Suprapubic skin (tissue), 4 donors: Measurements from ENCODE around the gene MBP. TPM values are rescaled to one million over a fixed set of nuclear protein-coding genes. Genes with fewer than 3 reads are reported as not detected.
A peak's percentile ranks its signal among the peaks of the same experiment; 100 is the strongest.

ENCODE experiments used
- DNase-seq, 2 donors: peaks; one replicate each; pipeline ENCODE4 v3.0.0-alpha.2; 2019; ENCODE audit warnings: low spot score in 2 of 2
- H3K27ac ChIP-seq: fragments of 200-600 bp; sonication (generic); one replicate; pipeline ENCODE4 v1.5.1; 2019
- H3K27me3 ChIP-seq: fragments of 200-600 bp; sonication (generic); one replicate; pipeline ENCODE4 v1.5.1; 2019
- H3K36me3 ChIP-seq: fragments of 200-600 bp; sonication (generic); one replicate; pipeline ENCODE4 v1.5.1; 2019
- H3K4me1 ChIP-seq: fragments of 200-600 bp; sonication (generic); one replicate; pipeline ENCODE4 v1.5.1; 2019
- H3K4me3 ChIP-seq: fragments of 200-600 bp; sonication (generic); one replicate; pipeline ENCODE4 v1.5.1; 2019; ENCODE audit warnings: mild to moderate bottlenecking
- H3K9me3 ChIP-seq: fragments of 200-600 bp; sonication (generic); one replicate; pipeline ENCODE4 v1.5.1; 2019
- EP300 ChIP-seq: sonication (generic); formaldehyde crosslinking; IDR thresholded peaks from one replicate; pipeline ENCODE4 v1.6.1; 2017; ENCODE audit warnings: antibody characterized with exemption
- POLR2A ChIP-seq, 2 donors: fragments of 450-650 bp; IDR thresholded peaks; one replicate each; pipeline ENCODE4 v1.6.1; 2017; ENCODE audit warnings: antibody characterized with exemption in 2 of 2, mild to moderate bottlenecking in 2 of 2, moderate library complexity in 2 of 2
- POLR2AphosphoS5 ChIP-seq, 3 donors: sonication (generic); formaldehyde crosslinking; IDR thresholded peaks; one replicate each; pipeline ENCODE4 v1.6.1; 2017; ENCODE audit warnings: antibody characterized with exemption in 3 of 3
- WGBS: methylation state at CpG from one replicate; pipeline ENCODE4 v1.1.5; 2018; 5-methylcytosine and 5-hydroxymethylcytosine counted together
- total RNA-seq, 4 donors: library from RNA; depleted of rRNA; stranded (reverse); fragments of >200 nt; gene quantifications; one replicate each; pipeline ENCODE4 v1.1.0, GENCODE V29; 2016
- TF ChIP-seq, protein P1 (sequence below), 2 donors: fragments of 200-600 bp in 1 of 2; fragments of 450-650 bp in 1 of 2; sonication (generic) in 1 of 2; IDR thresholded peaks; one replicate each; pipeline ENCODE4 v1.5.1; 2016 to 2019; ENCODE audit warnings: antibody characterized with exemption in 2 of 2, mild to moderate bottlenecking in 1 of 2, moderate library complexity in 1 of 2

MBP gene
- total RNA-seq, 4 donors from 2014 or later = 37.0 to 100 (median 69.3) TPM

DNA sequence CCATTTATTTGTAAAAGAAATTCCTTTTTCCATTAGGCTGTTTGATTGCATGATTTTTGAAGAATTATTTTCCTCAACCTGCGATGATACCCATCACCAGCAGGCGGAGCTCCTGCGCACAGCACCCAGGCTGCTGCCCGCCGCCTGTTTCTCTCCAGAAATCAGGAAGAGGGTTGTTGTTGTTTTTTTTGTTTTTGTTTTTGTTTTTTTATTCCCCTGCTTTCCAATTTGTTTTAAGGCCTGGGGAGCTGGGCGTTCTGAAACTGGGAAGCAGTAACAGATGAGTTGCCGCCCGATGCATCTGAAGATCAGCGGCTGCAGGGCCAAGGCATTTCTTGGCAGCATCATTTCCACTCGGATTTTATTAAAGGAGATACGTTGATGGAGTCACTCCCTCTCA, 132.1 kb downstream of the MBP start:
- H3K27ac ChIP-seq = no peak overlapping the region
- no peaks in the 10 kb centered on the region for H3K27me3 ChIP-seq
- TF ChIP-seq POLR2AphosphoS5 (IDR thresholded peaks at IDR 0.05) (no peak), POLR2A (IDR thresholded peaks at IDR 0.05) (no peak), EP300 (no peak)
- TF ChIP-seq, protein P1, sequence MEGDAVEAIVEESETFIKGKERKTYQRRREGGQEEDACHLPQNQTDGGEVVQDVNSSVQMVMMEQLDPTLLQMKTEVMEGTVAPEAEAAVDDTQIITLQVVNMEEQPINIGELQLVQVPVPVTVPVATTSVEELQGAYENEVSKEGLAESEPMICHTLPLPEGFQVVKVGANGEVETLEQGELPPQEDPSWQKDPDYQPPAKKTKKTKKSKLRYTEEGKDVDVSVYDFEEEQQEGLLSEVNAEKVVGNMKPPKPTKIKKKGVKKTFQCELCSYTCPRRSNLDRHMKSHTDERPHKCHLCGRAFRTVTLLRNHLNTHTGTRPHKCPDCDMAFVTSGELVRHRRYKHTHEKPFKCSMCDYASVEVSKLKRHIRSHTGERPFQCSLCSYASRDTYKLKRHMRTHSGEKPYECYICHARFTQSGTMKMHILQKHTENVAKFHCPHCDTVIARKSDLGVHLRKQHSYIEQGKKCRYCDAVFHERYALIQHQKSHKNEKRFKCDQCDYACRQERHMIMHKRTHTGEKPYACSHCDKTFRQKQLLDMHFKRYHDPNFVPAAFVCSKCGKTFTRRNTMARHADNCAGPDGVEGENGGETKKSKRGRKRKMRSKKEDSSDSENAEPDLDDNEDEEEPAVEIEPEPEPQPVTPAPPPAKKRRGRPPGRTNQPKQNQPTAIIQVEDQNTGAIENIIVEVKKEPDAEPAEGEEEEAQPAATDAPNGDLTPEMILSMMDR (IDR thresholded peaks at IDR 0.05) = peak; percentile 87 to 98
- peak in 1 of 2 donors; percentile 78 for DNase-seq
- peak overlapping the region; percentile 20 for H3K4me3 ChIP-seq
- H3K36me3 ChIP-seq = peaks cover under 1% of the 10 kb centered on the region
- H3K4me1 ChIP-seq = peaks cover 10% of the 10 kb centered on the region
- WGBS = 14% methylated on average over 11 of the region's 11 CpGs
- H3K9me3 ChIP-seq = no peaks in the 10 kb centered on the region

DNA sequence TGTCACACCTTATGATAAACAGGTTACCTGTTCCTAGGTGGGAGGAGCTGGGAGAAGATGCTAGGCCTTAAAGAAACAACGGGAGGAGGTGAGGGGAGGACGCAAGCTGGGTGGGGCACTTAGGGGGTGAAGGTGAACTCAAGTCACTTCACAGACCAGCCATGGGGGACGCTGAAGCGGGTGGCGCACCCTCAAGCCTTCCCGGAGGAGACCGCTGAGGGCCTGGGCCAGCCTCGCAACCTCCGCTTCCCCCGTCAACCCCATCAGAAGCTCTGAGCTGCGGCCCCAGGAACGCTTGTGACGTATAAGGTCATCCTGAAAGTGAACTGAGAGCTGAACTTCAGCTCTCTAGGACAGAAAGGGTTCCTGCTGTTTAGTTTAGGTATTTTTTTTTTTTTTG, 133.5 kb downstream of the MBP start:
- H3K4me1 ChIP-seq = peaks cover 10% of the 10 kb centered on the region
- WGBS = 86% methylated on average over 13 of the region's 13 CpGs
- DNase-seq = peak in 1 of 2 donors; percentile 69
- H3K36me3 ChIP-seq = no peaks in the 10 kb centered on the region
- no peak overlapping the region for H3K27ac ChIP-seq
- no peak overlapping the region for H3K4me3 ChIP-seq
- TF ChIP-seq, protein P1 (IDR thresholded peaks at IDR 0.05) = no peak
- TF ChIP-seq POLR2A (IDR thresholded peaks at IDR 0.05) = no peak
- H3K27me3 ChIP-seq = no peaks in the 10 kb centered on the region
- H3K9me3 ChIP-seq = no peaks in the 10 kb centered on the region

DNA sequence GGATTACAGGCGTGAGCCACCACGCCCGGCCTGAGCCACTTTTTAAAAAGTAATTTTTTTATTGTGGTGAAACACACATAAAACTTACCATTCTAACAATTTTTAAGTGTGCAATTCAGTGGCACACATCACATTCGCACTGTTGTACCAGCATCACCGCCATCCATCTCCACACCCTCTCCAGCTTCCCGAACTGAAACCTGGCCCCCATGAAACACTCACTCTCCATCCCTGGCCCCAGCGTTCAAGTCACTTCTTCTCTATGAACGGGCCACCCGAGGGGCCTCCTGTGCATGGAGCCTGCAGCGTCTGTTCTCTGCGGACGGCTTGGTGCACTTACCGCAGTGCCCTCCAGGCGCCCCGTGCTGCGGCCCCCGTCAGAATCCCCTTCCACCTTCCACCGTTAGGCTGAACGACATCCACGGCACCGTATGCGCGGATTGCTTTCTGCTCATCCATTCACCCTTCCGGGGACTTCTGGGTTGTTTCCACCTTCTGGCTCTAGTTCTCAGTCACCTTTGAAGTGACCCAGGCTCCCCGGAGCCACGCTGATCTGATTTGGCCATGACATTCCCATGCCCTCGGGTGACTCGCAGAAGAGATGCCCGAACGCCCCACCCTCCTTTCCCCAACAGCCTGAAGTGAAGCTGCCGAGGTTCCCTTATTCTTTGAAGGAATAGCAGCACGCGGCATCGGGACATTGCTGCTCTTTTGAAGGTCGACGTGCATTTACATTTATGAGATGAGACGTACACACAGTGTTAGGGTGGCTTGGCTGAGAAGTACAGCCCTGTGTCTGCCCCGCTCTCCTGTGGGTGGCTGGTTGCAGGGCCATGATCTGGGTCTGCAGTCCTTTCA, 134.4 kb downstream of the MBP start:
- DNase-seq = peak in 1 of 2 donors; percentile 64
- TF ChIP-seq POLR2AphosphoS5 (IDR thresholded peaks at IDR 0.05) = no peak
- TF ChIP-seq EP300 = no peak
- TF ChIP-seq, protein P1 (IDR thresholded peaks at IDR 0.05) = no peak
- no peak for TF ChIP-seq POLR2A (IDR thresholded peaks at IDR 0.05)
- no peak overlapping the region for H3K4me3 ChIP-seq
- H3K36me3 ChIP-seq = no peaks in the 10 kb centered on the region
- H3K9me3 ChIP-seq = no peaks in the 10 kb centered on the region
- H3K27ac ChIP-seq = no peak overlapping the region
- 91% methylated on average over 38 of the region's 38 CpGs for WGBS
- H3K27me3 ChIP-seq = no peaks in the 10 kb centered on the region
- H3K4me1 ChIP-seq = peaks cover 10% of the 10 kb centered on the region

DNA sequence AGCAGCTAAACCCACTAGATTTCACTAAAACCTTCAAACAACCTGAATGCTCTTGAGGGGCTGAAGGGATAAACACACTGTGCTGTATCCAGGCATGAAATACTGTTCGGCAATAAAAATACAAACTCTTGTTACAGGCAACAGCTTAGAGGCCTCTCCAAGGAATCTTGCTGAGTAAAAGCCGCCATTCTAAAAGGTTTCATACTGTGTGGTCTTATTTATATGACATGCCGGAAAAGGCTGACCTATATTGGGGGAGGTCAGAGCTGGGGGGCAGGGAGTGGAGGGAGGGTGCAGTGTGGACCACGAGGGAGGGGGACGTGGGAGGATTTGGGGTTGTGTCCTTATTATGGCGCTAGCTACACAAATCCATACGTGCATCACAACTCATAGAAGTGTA, 136.2 kb downstream of the MBP start:
- Histone ChIP-seq H3K4me3 (no peak overlapping the region), H3K27ac (no peak overlapping the region), H3K9me3 (no peaks in the 10 kb centered on the region), H3K4me1 (peaks cover 10% of the 10 kb centered on the region), H3K36me3 (no peaks in the 10 kb centered on the region), H3K27me3 (no peaks in the 10 kb centered on the region)
- WGBS = 89% methylated on average over 7 of the region's 7 CpGs
- DNase-seq = peak in 1 of 2 donors; percentile 44
- TF ChIP-seq EP300 (no peak), POLR2A (IDR thresholded peaks at IDR 0.05) (no peak), POLR2AphosphoS5 (IDR thresholded peaks at IDR 0.05) (no peak)
- TF ChIP-seq, protein P1 (IDR thresholded peaks at IDR 0.05) = no peak

DNA sequence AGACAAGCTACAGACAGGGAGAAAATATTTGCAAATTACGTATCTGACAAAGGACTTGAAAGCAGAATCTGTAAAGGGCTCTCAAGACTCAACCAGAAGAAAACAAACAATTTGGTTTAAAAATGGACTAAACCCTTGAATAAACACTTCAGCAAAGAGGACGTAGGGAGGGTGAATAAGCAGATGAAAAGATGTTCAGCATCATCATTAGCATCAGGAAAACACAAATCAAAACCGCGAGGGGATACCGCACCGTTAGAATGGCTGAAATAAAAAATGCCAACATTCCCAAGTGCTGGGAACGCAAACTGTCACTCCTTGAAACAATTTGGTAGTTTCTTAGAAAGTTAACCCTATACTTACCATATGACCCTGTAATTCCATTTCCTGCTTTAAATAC, 136.7 kb downstream of the MBP start:
- no peak for DNase-seq
- Histone ChIP-seq H3K27me3 (no peaks in the 10 kb centered on the region), H3K4me3 (no peak overlapping the region), H3K9me3 (no peaks in the 10 kb centered on the region), H3K36me3 (no peaks in the 10 kb centered on the region), H3K4me1 (peaks cover 8% of the 10 kb centered on the region), H3K27ac (no peak overlapping the region)
- 53% methylated on average over 7 of the region's 7 CpGs for WGBS
- TF ChIP-seq POLR2AphosphoS5 (IDR thresholded peaks at IDR 0.05) = no peak
